Measurements from ENCODE around the gene GFPT1.
A peak's percentile ranks its signal among the peaks of the same experiment; 100 is the strongest.

GFPT1 gene

DNA sequence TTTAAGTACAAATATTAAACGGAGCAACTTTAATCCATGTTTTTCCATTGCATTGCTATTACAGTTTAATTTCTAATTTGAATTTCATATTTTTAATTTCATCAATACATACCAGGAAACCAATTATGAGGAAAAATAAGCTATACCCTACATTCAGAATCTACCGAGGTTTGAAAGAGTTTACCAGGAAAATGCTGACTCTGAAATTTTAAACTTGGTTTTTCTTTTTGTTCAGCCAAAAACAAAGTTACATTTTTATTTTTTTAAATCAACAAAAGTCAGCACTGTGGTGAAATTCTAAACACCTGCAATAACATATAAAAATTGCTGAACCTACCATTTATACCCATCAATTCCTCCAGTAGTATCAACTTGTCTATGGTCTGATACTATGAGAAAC is 53.7 kb downstream of the GFPT1 start:
- Mint-ChIP-seq H3K4me1 (ENCODE audit: low read depth in 2 of 2) (no peaks in the 10 kb centered on the region), H3K9me3 (no peaks in the 10 kb centered on the region), H3K27me3 (no peaks in the 10 kb centered on the region), H3K36me3 (ENCODE audit: insufficient read depth) (peaks cover 79% of the 10 kb centered on the region), H3K27ac (no peak overlapping the region), H3K4me3 (no peak overlapping the region)
- no peak for ATAC-seq (replicated peaks)
- no peak for DNase-seq

GRCh38 chr2:69330781-69331180 is 56.2 kb downstream of the GFPT1 start:
- no peaks in the 10 kb centered on the region for H3K9me3 Mint-ChIP-seq
- H3K4me3 Mint-ChIP-seq, result no peak overlapping the region
- no peak overlapping the region for H3K27ac Mint-ChIP-seq
- no peak for DNase-seq
- ATAC-seq (replicated peaks), result no peak
- peaks cover 77% of the 10 kb centered on the region for H3K36me3 Mint-ChIP-seq (ENCODE audit: insufficient read depth)
- H3K4me1 Mint-ChIP-seq (ENCODE audit: low read depth in 2 of 2), result no peaks in the 10 kb centered on the region
- no peaks in the 10 kb centered on the region for H3K27me3 Mint-ChIP-seq

GRCh38 chr2:69322631-69323030 is 64.4 kb downstream of the GFPT1 start:
- Mint-ChIP-seq H3K27ac (no peak overlapping the region), H3K4me3 (no peak overlapping the region), H3K9me3 (no peaks in the 10 kb centered on the region), H3K4me1 (ENCODE audit: low read depth in 2 of 2) (no peaks in the 10 kb centered on the region), H3K27me3 (no peaks in the 10 kb centered on the region), H3K36me3 (ENCODE audit: insufficient read depth) (peaks cover 40% of the 10 kb centered on the region)
- ATAC-seq (replicated peaks) (no peak), DNase-seq (no peak)

GRCh38 chr2:69316550-69316949 is 70.5 kb downstream of the GFPT1 start:
- H3K36me3 Mint-ChIP-seq (ENCODE audit: insufficient read depth), result peaks cover 6% of the 10 kb centered on the region
- no peak for ATAC-seq (replicated peaks)
- no peaks in the 10 kb centered on the region for H3K27me3 Mint-ChIP-seq

GRCh38 chr2:69315160-69315761 is 71.8 kb downstream of the GFPT1 start:
- H3K36me3 Mint-ChIP-seq (ENCODE audit: insufficient read depth), result peaks cover 6% of the 10 kb centered on the region
- no peak for DNase-seq
- peaks cover 0 to 6% of the 10 kb centered on the region in 2 donors for H3K9me3 Mint-ChIP-seq
- H3K4me1 Mint-ChIP-seq (ENCODE audit: low read depth in 2 of 2), result no peaks in the 10 kb centered on the region
- no peak overlapping the region for H3K27ac Mint-ChIP-seq
- no peak overlapping the region for H3K4me3 Mint-ChIP-seq
- no peaks in the 10 kb centered on the region for H3K27me3 Mint-ChIP-seq
- no peak for ATAC-seq (replicated peaks)

More at GRCh38 chr2:69316550-69316949, 70.5 kb downstream of the GFPT1 start:
- peaks cover 0 to 6% of the 10 kb centered on the region in 2 donors for H3K9me3 Mint-ChIP-seq
- H3K4me1 Mint-ChIP-seq (ENCODE audit: low read depth in 2 of 2), result no peaks in the 10 kb centered on the region
- H3K27ac Mint-ChIP-seq, result no peak overlapping the region
- no peak for DNase-seq
- H3K4me3 Mint-ChIP-seq, result no peak overlapping the region

GRCh38 chr2:69311024-69311416 is 76.0 kb downstream of the GFPT1 start:
- Mint-ChIP-seq H3K27ac (no peak overlapping the region), H3K4me3 (no peak overlapping the region), H3K36me3 (ENCODE audit: insufficient read depth) (no peaks in the 10 kb centered on the region), H3K9me3 (peaks cover 0 to 2% of the 10 kb centered on the region in 2 donors), H3K4me1 (ENCODE audit: low read depth in 2 of 2) (peaks cover 15 to 16% of the 10 kb centered on the region in 2 donors), H3K27me3 (peaks cover 5 to 14% of the 10 kb centered on the region in 2 donors)
- DNase-seq (no peak), ATAC-seq (replicated peaks) (no peak)

DNA sequence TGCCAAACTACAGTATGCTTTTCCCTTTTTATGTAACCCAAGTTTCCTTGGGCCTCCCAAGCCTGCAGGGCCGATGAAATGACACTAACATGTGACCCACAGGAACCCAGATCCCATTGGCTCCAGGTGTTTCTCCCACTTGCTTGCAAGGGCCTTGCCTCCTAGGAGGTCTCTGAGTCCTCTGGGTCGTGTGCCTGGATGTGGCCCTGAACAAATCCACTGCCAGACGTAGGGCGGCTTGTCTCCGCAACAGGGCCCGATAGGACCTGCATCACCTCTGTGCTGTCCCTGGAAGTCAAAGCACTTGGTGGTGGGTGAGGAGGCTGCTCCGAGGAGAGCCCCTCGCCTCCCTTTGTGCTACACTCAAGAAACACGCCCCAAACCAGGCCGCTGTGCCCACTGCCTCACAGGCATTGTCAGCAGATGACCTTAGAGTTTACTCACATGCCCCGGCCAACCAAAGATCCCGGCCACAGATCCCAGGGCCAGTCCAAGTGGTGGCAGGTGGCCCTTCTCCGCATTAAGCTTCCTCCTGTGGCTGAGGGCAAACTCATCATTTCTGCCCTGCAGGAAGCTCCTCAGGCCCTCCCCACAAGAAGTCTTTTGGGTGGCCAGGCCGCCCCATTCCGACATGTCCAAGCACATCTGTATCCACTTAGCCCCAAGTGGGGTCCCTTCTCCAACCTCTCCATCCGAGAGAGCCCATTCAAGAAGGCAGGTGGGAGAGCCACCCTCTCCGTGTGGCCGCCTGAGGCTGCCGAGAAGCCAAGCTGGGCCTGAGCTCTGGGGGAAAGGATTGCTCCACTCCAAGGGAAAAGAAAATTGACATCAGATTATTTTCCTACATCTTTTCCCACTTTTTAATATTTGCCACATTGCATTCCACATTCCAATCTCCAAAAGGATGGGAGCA is 76.7 kb downstream of the GFPT1 start:
- Mint-ChIP-seq H3K4me1 (ENCODE audit: low read depth in 2 of 2) (peaks cover 16 to 17% of the 10 kb centered on the region in 2 donors), H3K27me3 (peaks cover 7 to 21% of the 10 kb centered on the region in 2 donors), H3K4me3 (no peak overlapping the region), H3K27ac (peak overlapping the region in 1 of 2 donors; percentile 7), H3K9me3 (peaks cover 0 to 2% of the 10 kb centered on the region in 2 donors), H3K36me3 (ENCODE audit: insufficient read depth) (no peaks in the 10 kb centered on the region)
- DNase-seq, result no peak
- no peak for ATAC-seq (replicated peaks)

DNA sequence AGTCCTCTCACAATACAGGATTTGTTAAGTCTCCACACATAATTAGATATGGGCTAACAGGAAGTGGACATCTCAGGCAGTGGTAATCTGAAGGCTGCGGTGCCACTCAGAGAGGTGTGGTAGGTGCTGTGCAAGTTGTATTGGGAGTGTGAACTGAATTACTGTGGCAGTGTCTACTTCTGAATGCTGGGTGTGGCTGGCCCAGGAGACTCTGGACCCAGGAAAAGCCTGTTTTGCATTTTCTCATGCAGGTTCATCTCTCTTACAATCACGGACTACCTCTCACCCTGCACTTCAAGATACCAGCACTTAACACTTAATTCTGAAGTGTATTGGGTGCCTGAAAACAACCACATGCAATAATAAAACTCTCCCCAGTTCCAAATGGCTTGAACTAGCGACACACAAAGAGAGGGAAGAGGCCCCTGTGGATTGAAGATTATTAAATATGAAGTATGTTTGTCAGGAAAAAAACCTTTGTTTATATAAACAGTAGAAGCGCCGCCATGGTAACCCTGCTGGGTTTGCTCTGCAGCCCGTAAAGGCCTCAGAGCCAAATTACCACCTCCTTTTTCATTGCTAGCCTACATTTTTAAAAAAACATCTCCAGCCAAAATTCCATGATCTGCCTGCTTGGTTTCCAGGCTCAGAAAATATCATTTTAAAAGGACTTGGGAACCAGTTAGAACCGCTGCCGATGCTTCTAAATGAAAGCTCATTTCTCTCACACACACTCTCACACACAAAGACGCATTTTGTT is 77.5 kb downstream of the GFPT1 start:
- H3K9me3 Mint-ChIP-seq, result peaks cover 0 to 2% of the 10 kb centered on the region in 2 donors
- H3K27ac Mint-ChIP-seq, result peak overlapping the region in 1 of 2 donors; percentile 7
- no peak for DNase-seq
- no peak for ATAC-seq (replicated peaks)
- H3K4me3 Mint-ChIP-seq, result no peak overlapping the region
- H3K36me3 Mint-ChIP-seq (ENCODE audit: insufficient read depth), result no peaks in the 10 kb centered on the region
- peaks cover 16 to 17% of the 10 kb centered on the region in 2 donors for H3K4me1 Mint-ChIP-seq (ENCODE audit: low read depth in 2 of 2)
- H3K27me3 Mint-ChIP-seq, result peaks cover 10 to 29% of the 10 kb centered on the region in 2 donors

DNA sequence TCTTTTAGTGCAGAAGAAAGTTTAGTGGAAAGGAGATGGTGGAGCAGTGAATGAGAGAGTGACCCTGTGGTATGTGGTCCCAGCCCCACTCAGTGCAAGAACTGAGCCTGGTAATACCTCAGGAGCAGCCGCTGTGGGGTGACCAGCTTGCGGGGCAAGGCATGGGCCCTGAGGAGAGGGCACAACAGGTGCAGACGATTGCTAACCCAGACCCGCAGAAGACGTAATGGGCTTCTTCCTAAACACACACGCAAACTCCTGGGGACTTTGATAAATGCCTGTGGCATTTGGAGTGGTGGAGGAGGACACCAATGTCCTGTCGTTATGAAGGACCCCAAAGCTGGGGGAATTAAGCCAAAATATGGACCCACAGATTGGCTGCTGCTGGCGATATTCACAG is 78.7 kb downstream of the GFPT1 start:
- H3K27me3 Mint-ChIP-seq, result peaks cover 18 to 38% of the 10 kb centered on the region in 2 donors
- H3K9me3 Mint-ChIP-seq, result peaks cover 0 to 5% of the 10 kb centered on the region in 2 donors
- DNase-seq (no peak), ATAC-seq (replicated peaks) (no peak)
- H3K4me3 Mint-ChIP-seq, result no peak overlapping the region
- peaks cover 16 to 17% of the 10 kb centered on the region in 2 donors for H3K4me1 Mint-ChIP-seq (ENCODE audit: low read depth in 2 of 2)
- no peaks in the 10 kb centered on the region for H3K36me3 Mint-ChIP-seq (ENCODE audit: insufficient read depth)
- H3K27ac Mint-ChIP-seq, result no peak overlapping the region

GRCh38 chr2:69307579-69308064 is 79.4 kb downstream of the GFPT1 start:
- peaks cover 18 to 38% of the 10 kb centered on the region in 2 donors for H3K27me3 Mint-ChIP-seq

GRCh38 chr2:69306822-69307578 is 80.0 kb downstream of the GFPT1 start:
- H3K36me3 Mint-ChIP-seq (ENCODE audit: insufficient read depth), result no peaks in the 10 kb centered on the region
- peak; percentile 87 for ATAC-seq (replicated peaks)
- H3K27me3 Mint-ChIP-seq, result peaks cover 22 to 45% of the 10 kb centered on the region in 2 donors
- H3K9me3 Mint-ChIP-seq, result peaks cover 0 to 3% of the 10 kb centered on the region in 2 donors
- H3K27ac Mint-ChIP-seq, result no peak overlapping the region
- peak; percentile 43 to 62 (median 47) for DNase-seq
- H3K4me3 Mint-ChIP-seq, result peak overlapping the region; percentile 74 to 77
- peaks cover 16 to 17% of the 10 kb centered on the region in 2 donors for H3K4me1 Mint-ChIP-seq (ENCODE audit: low read depth in 2 of 2)

More at GRCh38 chr2:69307579-69308064, 79.4 kb downstream of the GFPT1 start:
- Mint-ChIP-seq H3K9me3 (peaks cover 0 to 3% of the 10 kb centered on the region in 2 donors), H3K4me1 (ENCODE audit: low read depth in 2 of 2) (peaks cover 16 to 17% of the 10 kb centered on the region in 2 donors), H3K4me3 (peak overlapping the region; percentile 74 to 77), H3K36me3 (ENCODE audit: insufficient read depth) (no peaks in the 10 kb centered on the region), H3K27ac (no peak overlapping the region)
- no peak for DNase-seq
- no peak for ATAC-seq (replicated peaks)

DNA sequence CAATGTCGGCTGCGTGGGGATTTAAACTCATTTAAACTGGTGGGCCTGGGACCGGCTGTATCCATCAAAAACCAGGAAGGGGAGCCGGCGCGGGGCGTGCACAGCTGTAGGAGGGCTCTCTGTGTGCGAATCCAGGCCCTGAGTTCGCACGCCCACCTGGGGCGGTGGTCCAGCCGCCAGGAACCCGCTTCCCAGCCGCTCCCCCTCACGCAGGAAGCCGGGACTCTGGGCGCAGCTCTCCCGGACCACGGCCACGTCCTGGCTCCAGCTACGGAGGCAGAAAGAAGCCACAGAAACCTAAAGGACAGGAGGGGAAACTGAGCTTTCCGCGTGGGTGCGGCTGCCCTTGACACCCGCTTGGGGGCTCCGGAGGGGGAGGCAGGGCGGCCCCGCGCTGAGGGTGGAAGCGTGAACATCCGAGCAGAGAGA is 80.6 kb downstream of the GFPT1 start:
- Mint-ChIP-seq H3K27me3 (peaks cover 27 to 49% of the 10 kb centered on the region in 2 donors), H3K27ac (no peak overlapping the region), H3K36me3 (ENCODE audit: insufficient read depth) (no peaks in the 10 kb centered on the region), H3K4me3 (peak overlapping the region; percentile 74 to 77), H3K4me1 (ENCODE audit: low read depth in 2 of 2) (peaks cover 16 to 17% of the 10 kb centered on the region in 2 donors), H3K9me3 (peaks cover 0 to 3% of the 10 kb centered on the region in 2 donors)
- DNase-seq (no peak), ATAC-seq (replicated peaks) (no peak)
